Lower leg skin (tissue), 4 donors: ENCODE measurements around the gene PPIB. TPM values are rescaled to one million over a fixed set of nuclear protein-coding genes. Genes with fewer than 3 reads are reported as not detected.

Experiments used
- DNase-seq, 2 donors: peaks; one replicate each; pipeline ENCODE4 v3.0.0-alpha.2; 2019; ENCODE audit warnings: low spot score in 2 of 2
- H3K4me3 ChIP-seq: fragments of 200-600 bp; sonication (generic); 2 replicates; pipeline ENCODE4 v1.5.1; 2017; ENCODE audit warnings: mild to moderate bottlenecking, low read depth; ENCODE audit not compliant: poor library complexity, severe bottlenecking
- POLR2A ChIP-seq, 2 donors: fragments of 450-650 bp; IDR thresholded peaks; one replicate each; pipeline ENCODE4 v1.6.1; 2016 to 2017; ENCODE audit warnings: antibody characterized with exemption in 2 of 2, mild to moderate bottlenecking in 1 of 2, moderate library complexity in 1 of 2
- WGBS, 2 donors: methylation state at CpG; one replicate each; pipeline ENCODE4 v1.1.5; 2018; 5-methylcytosine and 5-hydroxymethylcytosine counted together
- intact Hi-C: fragments of 100-400 bp; cut with DNase I; formaldehyde crosslinking; loops from one replicate; pipeline ENCODE4 v1.15.0; 2023; ENCODE audit warnings: low total_unique reads
- total RNA-seq, 4 donors: library from RNA; depleted of rRNA; stranded (reverse); fragments of >200 nt; gene quantifications; one replicate each; pipeline ENCODE4 v1.1.0, GENCODE V29; 2016
- TF ChIP-seq, protein P1 (sequence below), 3 donors: fragments of 450-650 bp; IDR thresholded peaks; one replicate each; pipeline ENCODE4 v1.5.1; 2016; ENCODE audit warnings: antibody characterized with exemption in 3 of 3, mild to moderate bottlenecking in 3 of 3, moderate library complexity in 2 of 3

The PPIB gene
- total RNA-seq, 4 donors from 2014 or later, result 149 to 195 (median 164) TPM

- no peak overlapping the region for H3K4me3 ChIP-seq
- 86 to 88% methylated on average over 15 of the region's 15 CpGs for WGBS, 2 donors
- intact Hi-C loops, result loop anchor here (5.0 to 10.0 kb wide), 2 partner anchors 61 to 409 kb away; partner anchors contain the start of genes CIAO2A and SNX1
- peak in 1 of 2 donors; percentile 68 for DNase-seq
- TF ChIP-seq POLR2A (IDR thresholded peaks at IDR 0.05), result no peak
- TF ChIP-seq, protein P1, sequence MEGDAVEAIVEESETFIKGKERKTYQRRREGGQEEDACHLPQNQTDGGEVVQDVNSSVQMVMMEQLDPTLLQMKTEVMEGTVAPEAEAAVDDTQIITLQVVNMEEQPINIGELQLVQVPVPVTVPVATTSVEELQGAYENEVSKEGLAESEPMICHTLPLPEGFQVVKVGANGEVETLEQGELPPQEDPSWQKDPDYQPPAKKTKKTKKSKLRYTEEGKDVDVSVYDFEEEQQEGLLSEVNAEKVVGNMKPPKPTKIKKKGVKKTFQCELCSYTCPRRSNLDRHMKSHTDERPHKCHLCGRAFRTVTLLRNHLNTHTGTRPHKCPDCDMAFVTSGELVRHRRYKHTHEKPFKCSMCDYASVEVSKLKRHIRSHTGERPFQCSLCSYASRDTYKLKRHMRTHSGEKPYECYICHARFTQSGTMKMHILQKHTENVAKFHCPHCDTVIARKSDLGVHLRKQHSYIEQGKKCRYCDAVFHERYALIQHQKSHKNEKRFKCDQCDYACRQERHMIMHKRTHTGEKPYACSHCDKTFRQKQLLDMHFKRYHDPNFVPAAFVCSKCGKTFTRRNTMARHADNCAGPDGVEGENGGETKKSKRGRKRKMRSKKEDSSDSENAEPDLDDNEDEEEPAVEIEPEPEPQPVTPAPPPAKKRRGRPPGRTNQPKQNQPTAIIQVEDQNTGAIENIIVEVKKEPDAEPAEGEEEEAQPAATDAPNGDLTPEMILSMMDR (IDR thresholded peaks at IDR 0.05), result no peak
Measured at GRCh38 chr15:64155802-64156651, 6.8 kb downstream of the PPIB start.

DNA sequence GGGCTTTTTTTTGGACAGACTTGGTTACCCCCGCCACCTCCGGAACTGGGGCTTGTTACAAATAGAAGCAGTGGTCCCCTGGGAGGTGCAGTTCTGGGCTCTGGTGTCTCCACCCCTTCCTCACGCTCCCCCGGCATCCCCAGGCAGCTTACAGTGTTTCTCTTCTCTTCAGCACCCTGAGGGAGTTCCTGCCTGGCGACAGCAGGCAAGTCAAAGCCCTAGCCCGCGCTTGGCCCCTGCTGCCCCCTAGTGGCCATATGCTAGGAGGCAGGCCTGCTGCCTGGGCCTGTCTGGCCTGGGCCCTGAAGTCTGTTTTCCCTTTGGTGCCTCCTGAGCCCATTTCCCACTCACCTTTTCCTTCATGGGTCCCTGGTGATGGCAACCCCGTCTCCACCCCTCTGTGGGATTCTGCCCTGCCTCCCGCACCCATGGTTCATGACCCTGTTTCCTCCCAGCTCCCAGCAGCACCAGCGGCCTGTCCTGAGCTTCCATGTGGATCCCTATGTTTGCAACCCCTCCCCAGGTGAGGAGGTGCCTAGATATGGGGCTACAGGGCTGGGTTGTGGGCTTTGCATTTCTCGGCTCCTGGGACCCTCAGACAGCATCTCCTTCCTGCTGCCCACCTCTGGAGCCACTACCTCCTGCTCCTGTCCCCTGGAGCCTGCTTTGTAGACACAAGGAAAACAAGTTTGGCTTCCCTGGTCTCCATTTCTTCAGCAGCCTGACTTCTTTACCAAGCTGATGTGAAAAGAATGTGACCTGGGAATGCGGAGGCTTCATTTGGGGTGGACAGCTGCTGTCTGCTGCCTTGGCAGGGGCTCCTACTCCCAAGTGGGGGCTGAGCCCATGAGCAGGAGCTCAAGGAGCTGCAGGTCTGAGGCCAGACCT is 9.1 kb downstream of the PPIB start:
- no peak overlapping the region for H3K4me3 ChIP-seq
- peak; percentile 83 to 97 for DNase-seq
- no peak for TF ChIP-seq POLR2A (IDR thresholded peaks at IDR 0.05)
- TF ChIP-seq, protein P1 (IDR thresholded peaks at IDR 0.05), result peak in 1 of 3 donors; percentile 69
- 16 to 22% methylated on average over 12 of the region's 12 CpGs for WGBS, 2 donors
- intact Hi-C loops, result loop anchor here (10.0 kb wide), 1 partner anchor 59 kb away; the partner anchor contains the start of genes CIAO2A and SNX1

- 18% methylated on average over 20 to 22 of the region's 27 CpGs for WGBS, 2 donors
- DNase-seq, result peak in 1 of 2 donors; percentile 78
- no peak overlapping the region for H3K4me3 ChIP-seq
- TF ChIP-seq POLR2A (IDR thresholded peaks at IDR 0.05), result no peak
- TF ChIP-seq, protein P1 (IDR thresholded peaks at IDR 0.05), result no peak
- intact Hi-C loops, result loop anchor here (10.0 kb wide), 1 partner anchor 58 kb away; the partner anchor contains the start of genes CIAO2A and SNX1
Measured at GRCh38 chr15:64152507-64153387, 10.1 kb downstream of the PPIB start.

GRCh38 chr15:64151727-64152506 is 10.9 kb downstream of the PPIB start, which contains the start of gene SNX22:
SNX22 (plus strand) TSS chr15:64151731; CDS start chr15:64151776, 45 bp downstream.
- 1 to 5% methylated on average over 17 to 22 of the region's 83 CpGs for WGBS, 2 donors
- TF ChIP-seq, protein P1 (IDR thresholded peaks at IDR 0.05), result no peak
- TF ChIP-seq POLR2A (IDR thresholded peaks at IDR 0.05), result no peak
- peak within 1 kb of the TSS; percentile 24 for H3K4me3 ChIP-seq
- intact Hi-C loops, result loop anchor here (10.0 kb wide), 1 partner anchor 57 kb away; the partner anchor contains the start of genes CIAO2A and SNX1
- peak in 1 of 2 donors; percentile 85 for DNase-seq
